GM19455 (cell line): Measurements from ENCODE around the gene ERCC1.
A peak's percentile ranks its signal among the peaks of the same experiment; 100 is the strongest.
"Not testable (repeated sequence)": the region's sequence is repeated elsewhere in the genome, so short reads cannot be mapped to it uniquely, and the experiment has no call there.

Experiments
- ATAC-seq: cut with Tn5 transposase; IDR thresholded peaks from one replicate; pipeline ENCODE4 v1.9.1; 2021; ENCODE audit not compliant: unreplicated experiment

Gene ERCC1

GRCh38 chr19:45431008-45431407 lies 7.3 kb upstream of the ERCC1 start:
- not testable (repeated sequence) for ATAC-seq

- not testable (repeated sequence) for ATAC-seq
Measured at GRCh38 chr19:45429896-45430295, 6.2 kb upstream of the ERCC1 start.

- ATAC-seq = no peak
Measured at GRCh38 chr19:45428384-45429231, 4.9 kb upstream of the ERCC1 start.

GRCh38 chr19:45424191-45425058 lies 708 bp upstream of the ERCC1 start:
- no peak for ATAC-seq

- no peak for ATAC-seq
Measured at GRCh38 chr19:45423033-45423588, 606 bp downstream of the ERCC1 start.

GRCh38 chr19:45421947-45422498 lies 1.7 kb downstream of the ERCC1 start:
- no peak for ATAC-seq

GRCh38 chr19:45420871-45421270 lies 2.8 kb downstream of the ERCC1 start:
- ATAC-seq = no peak

- ATAC-seq = no peak
Measured at GRCh38 chr19:45420356-45420755, 3.4 kb downstream of the ERCC1 start.

GRCh38 chr19:45419895-45420294 lies 3.8 kb downstream of the ERCC1 start:
- ATAC-seq = no peak

GRCh38 chr19:45419396-45419795 lies 4.3 kb downstream of the ERCC1 start:
- peak; percentile 51 for ATAC-seq

GRCh38 chr19:45418802-45419201 lies 4.9 kb downstream of the ERCC1 start:
- no peak for ATAC-seq

- no peak for ATAC-seq
Measured at GRCh38 chr19:45417151-45417550, 6.6 kb downstream of the ERCC1 start.

GRCh38 chr19:45414468-45414867 lies 9.2 kb downstream of the ERCC1 start:
- no peak for ATAC-seq

GRCh38 chr19:45413497-45413896 lies 10.2 kb downstream of the ERCC1 start:
- no peak for ATAC-seq

- ATAC-seq = not testable (repeated sequence)
Measured at GRCh38 chr19:45410330-45410729, 13.4 kb downstream of the ERCC1 start.

- no peak for ATAC-seq
Measured at GRCh38 chr19:45409557-45409920, 14.2 kb downstream of the ERCC1 start.

GRCh38 chr19:45408830-45409556 lies 14.7 kb downstream of the ERCC1 start:
- no peak for ATAC-seq

- no peak for ATAC-seq
Measured at GRCh38 chr19:45408121-45408520, 15.6 kb downstream of the ERCC1 start.

GRCh38 chr19:45407585-45407984 lies 16.1 kb downstream of the ERCC1 start:
- ATAC-seq = not testable (repeated sequence)

- ATAC-seq = no peak
Measured at GRCh38 chr19:45407091-45407375, 16.7 kb downstream of the ERCC1 start.
